NCI-H1105 (cell line): ENCODE measurements around the gene SEC61B.
"Not testable (repeated sequence)": the region's sequence is repeated elsewhere in the genome, so short reads cannot be mapped to it uniquely, and the experiment has no call there.

Experiments
- DNase-seq: peaks from one replicate; lab custom pipeline; 2025; lab: John Stamatoyannopoulos, UW

SEC61B gene

GRCh38 chr9:99192786-99193465, 29.2 kb upstream of the SEC61B start:
- no peak for DNase-seq

- no peak for DNase-seq
These were observed 28.6 kb upstream of the SEC61B start for GRCh38 chr9:99193466-99193821.

- DNase-seq, result not testable (repeated sequence)
These were observed 25.6 kb upstream of the SEC61B start for GRCh38 chr9:99196484-99196883.

- no peak for DNase-seq
These were observed 24.9 kb upstream of the SEC61B start for GRCh38 chr9:99197124-99197630.

GRCh38 chr9:99197987-99198386, 24.1 kb upstream of the SEC61B start:
- DNase-seq, result no peak

GRCh38 chr9:99199938-99200539, 22.0 kb upstream of the SEC61B start:
- no peak for DNase-seq

- no peak for DNase-seq
These were observed 20.5 kb upstream of the SEC61B start for GRCh38 chr9:99201603-99202002.

GRCh38 chr9:99210572-99210971, 11.5 kb upstream of the SEC61B start:
- DNase-seq, result no peak

- no peak for DNase-seq
These were observed 10.3 kb upstream of the SEC61B start for GRCh38 chr9:99211746-99212145.

- DNase-seq, result no peak
These were observed 8.9 kb upstream of the SEC61B start for GRCh38 chr9:99213197-99213596.

- DNase-seq, result no peak
These were observed 6.0 kb upstream of the SEC61B start for GRCh38 chr9:99216073-99216472.

GRCh38 chr9:99220011-99220410, 2.1 kb upstream of the SEC61B start:
- no peak for DNase-seq

GRCh38 chr9:99221266-99221620, 839 bp upstream of the SEC61B start:
- no peak for DNase-seq

- DNase-seq, result no peak
These were observed 561 bp downstream of the SEC61B start for GRCh38 chr9:99222416-99223270.

GRCh38 chr9:99224445-99224844, 2.4 kb downstream of the SEC61B start:
- no peak for DNase-seq

GRCh38 chr9:99226054-99226453, 4.0 kb downstream of the SEC61B start:
- no peak for DNase-seq

GRCh38 chr9:99230206-99230605, 8.1 kb downstream of the SEC61B start:
- DNase-seq, result no peak

GRCh38 chr9:99231711-99232110, 9.6 kb downstream of the SEC61B start:
- DNase-seq, result no peak

GRCh38 chr9:99234618-99235017, 12.5 kb downstream of the SEC61B start:
- no peak for DNase-seq

- DNase-seq, result no peak
These were observed 13.0 kb downstream of the SEC61B start for GRCh38 chr9:99235069-99235468.

- DNase-seq, result no peak
These were observed 14.0 kb downstream of the SEC61B start for GRCh38 chr9:99235926-99236634.

GRCh38 chr9:99237356-99237755, 15.3 kb downstream of the SEC61B start:
- DNase-seq, result no peak
